ENCODE data around the gene WDFY2.
"Not testable (repeated sequence)": the region's sequence is repeated elsewhere in the genome, so short reads cannot be mapped to it uniquely, and the experiment has no call there.

Gene WDFY2

GRCh38 chr13:51564252-51564651 is 20.0 kb upstream of the WDFY2 start:
- DNase-seq (ENCODE audit: low read depth in 2 of 2), result no peak

GRCh38 chr13:51564671-51565070 is 19.6 kb upstream of the WDFY2 start:
- DNase-seq (ENCODE audit: low read depth in 2 of 2), result no peak

GRCh38 chr13:51569001-51569400 is 15.3 kb upstream of the WDFY2 start:
- DNase-seq (ENCODE audit: low read depth in 2 of 2), result not testable (repeated sequence)

- DNase-seq (ENCODE audit: low read depth in 2 of 2), result no peak
These were observed 7.5 kb upstream of the WDFY2 start for GRCh38 chr13:51576754-51577153.

GRCh38 chr13:51577690-51578089 is 6.6 kb upstream of the WDFY2 start:
- DNase-seq (ENCODE audit: low read depth in 2 of 2), result no peak

- no peak for DNase-seq (ENCODE audit: low read depth in 2 of 2)
These were observed 4.6 kb upstream of the WDFY2 start for GRCh38 chr13:51579676-51580075.

GRCh38 chr13:51581148-51581820 is 3.0 kb upstream of the WDFY2 start:
- no peak for DNase-seq (ENCODE audit: low read depth in 2 of 2)

- DNase-seq (ENCODE audit: low read depth in 2 of 2), result no peak
These were observed 790 bp upstream of the WDFY2 start for GRCh38 chr13:51583469-51583874.

GRCh38 chr13:51584731-51585672 is 740 bp downstream of the WDFY2 start:
- DNase-seq (ENCODE audit: low read depth in 2 of 2), result peak in 1 of 2 donors; percentile 19

GRCh38 chr13:51585696-51586095 is 1.4 kb downstream of the WDFY2 start:
- no peak for DNase-seq (ENCODE audit: low read depth in 2 of 2)

GRCh38 chr13:51587372-51587771 is 3.1 kb downstream of the WDFY2 start:
- no peak for DNase-seq (ENCODE audit: low read depth in 2 of 2)

GRCh38 chr13:51588406-51588949 is 4.2 kb downstream of the WDFY2 start:
- DNase-seq (ENCODE audit: low read depth in 2 of 2), result no peak

GRCh38 chr13:51589793-51590192 is 5.5 kb downstream of the WDFY2 start:
- DNase-seq (ENCODE audit: low read depth in 2 of 2), result no peak

GRCh38 chr13:51590231-51590970 is 6.1 kb downstream of the WDFY2 start:
- no peak for DNase-seq (ENCODE audit: low read depth in 2 of 2)

- DNase-seq (ENCODE audit: low read depth in 2 of 2), result no peak
These were observed 6.8 kb downstream of the WDFY2 start for GRCh38 chr13:51590971-51591627.

GRCh38 chr13:51591938-51592337 is 7.7 kb downstream of the WDFY2 start:
- not testable (repeated sequence) for DNase-seq (ENCODE audit: low read depth in 2 of 2)

GRCh38 chr13:51594432-51594831 is 10.2 kb downstream of the WDFY2 start:
- no peak for DNase-seq (ENCODE audit: low read depth in 2 of 2)

- no peak for DNase-seq (ENCODE audit: low read depth in 2 of 2)
These were observed 11.2 kb downstream of the WDFY2 start for GRCh38 chr13:51595416-51595815.

- no peak for DNase-seq (ENCODE audit: low read depth in 2 of 2)
These were observed 12.3 kb downstream of the WDFY2 start for GRCh38 chr13:51596541-51596940.

GRCh38 chr13:51599444-51600176 is 15.3 kb downstream of the WDFY2 start:
- DNase-seq (ENCODE audit: low read depth in 2 of 2), result no peak

- DNase-seq (ENCODE audit: low read depth in 2 of 2), result no peak
These were observed 16.4 kb downstream of the WDFY2 start for GRCh38 chr13:51600703-51601102.
